SK-MEL-5 (cell line): ENCODE measurements around the gene ZC3HAV1. TPM values are rescaled to one million over a fixed set of nuclear protein-coding genes. Genes with fewer than 3 reads are reported as not detected.
A peak's percentile ranks its signal among the peaks of the same experiment; 100 is the strongest.
"Not testable (repeated sequence)": the region's sequence is repeated elsewhere in the genome, so short reads cannot be mapped to it uniquely, and the experiment has no call there.

ENCODE experiments used
- DNase-seq: peaks from one replicate; pipeline ENCODE4 v3.0.0-alpha.2; 2016; ENCODE audit warnings: low read depth, low spot score
- in situ Hi-C: cut with HindIII; loops from 2 replicates; pipeline ENCODE4 v1.10.0; 2016; ENCODE audit warnings: low sequenced_read_pairs, high pct_unique_total_duplicates, low pct_unique_long_range_greater_than_20kb
- polyA plus RNA-seq, 2 experiments: library from polyadenylated mRNA; depleted of rRNA; stranded (reverse); fragments of >200 nt; gene quantifications; 2 replicates each; pipeline ENCODE4 v1.2.3, GENCODE V29; 2015
- total RNA-seq: library from RNA; depleted of rRNA; stranded (reverse); fragments of >200 nt; shearing (Covaris generic); gene quantifications from 2 replicates; pipeline ENCODE4 v1.2.3, GENCODE V29; 2014; rRNA removed

The ZC3HAV1 gene
- total RNA-seq = 40.6 and 40.8 TPM in 2 replicates
- polyA plus RNA-seq (2015; cell fraction: cytosol; rRNA removed) = 37.7 and 47.2 TPM in 2 replicates
- 15.0 and 16.6 TPM in 2 replicates for polyA plus RNA-seq (2015; cell fraction: nucleus; rRNA removed)

DNA sequence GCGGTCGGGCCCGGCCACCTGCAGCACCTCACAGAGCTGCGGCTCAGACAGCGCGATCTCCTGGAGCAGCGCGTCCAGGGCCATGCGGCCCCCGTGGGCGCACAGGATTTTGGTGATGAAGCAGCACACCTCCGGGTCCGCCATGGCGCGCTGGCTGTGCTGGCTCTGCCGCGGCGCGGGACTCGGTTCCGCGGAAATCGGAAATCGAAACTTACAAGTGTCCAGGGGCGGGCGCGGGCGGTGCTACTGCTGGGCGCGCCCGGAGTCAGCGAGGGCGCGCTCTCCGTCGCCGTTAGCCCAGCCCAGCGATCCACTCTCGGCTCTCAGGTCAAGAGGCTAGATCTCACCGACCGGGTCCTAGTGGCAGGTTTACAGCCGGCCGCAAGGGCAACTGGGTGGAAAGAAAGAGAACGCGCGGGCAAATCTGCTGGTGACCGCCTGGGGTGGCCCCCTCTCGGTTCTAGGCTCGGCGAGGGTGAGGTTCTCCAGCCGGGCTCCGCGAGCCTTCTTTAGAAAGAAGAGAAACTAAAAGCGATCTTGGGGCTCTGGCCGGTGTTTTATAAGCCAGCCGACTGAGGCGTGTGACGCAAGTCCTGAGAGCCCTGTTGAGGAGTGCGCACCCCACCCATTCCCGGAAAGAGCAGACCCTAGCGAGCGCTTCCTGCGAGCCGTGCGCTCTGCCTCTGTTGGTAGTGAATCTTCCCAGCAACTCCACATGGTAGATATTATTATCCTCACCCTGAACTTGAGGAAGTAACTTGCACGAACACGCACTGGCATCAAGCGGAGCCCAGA lies at the start of gene ZC3HAV1:
Gene ZC3HAV1, minus strand, starts transcription at position 533 of the 795 bp plus-strand sequence. Its CDS starts 389 bp downstream, at position 144.
- peak; percentile 82 for DNase-seq
- in situ Hi-C loops = no loop called here

DNA sequence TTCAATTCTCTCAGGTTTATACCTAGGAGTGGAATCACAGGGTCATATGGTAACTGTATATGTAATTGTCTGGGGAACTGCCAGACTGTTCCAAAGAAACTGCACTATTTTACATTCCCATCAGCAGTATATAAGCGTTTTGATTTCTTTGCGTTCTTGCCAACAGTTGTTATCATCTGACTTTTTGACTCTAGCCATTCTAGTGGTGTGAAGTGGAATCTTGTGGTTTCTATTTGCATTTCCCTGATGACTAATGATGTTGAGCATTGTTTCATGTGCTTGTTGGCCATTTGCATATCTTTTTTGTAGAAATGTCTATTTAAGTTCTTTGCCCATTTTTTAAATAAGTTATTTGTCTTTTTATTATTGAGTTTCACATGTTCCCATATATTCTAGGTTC lies 44.3 kb upstream of the ZC3HAV1 start:
- in situ Hi-C loops = no loop called here
- DNase-seq = peak; percentile 47

DNA sequence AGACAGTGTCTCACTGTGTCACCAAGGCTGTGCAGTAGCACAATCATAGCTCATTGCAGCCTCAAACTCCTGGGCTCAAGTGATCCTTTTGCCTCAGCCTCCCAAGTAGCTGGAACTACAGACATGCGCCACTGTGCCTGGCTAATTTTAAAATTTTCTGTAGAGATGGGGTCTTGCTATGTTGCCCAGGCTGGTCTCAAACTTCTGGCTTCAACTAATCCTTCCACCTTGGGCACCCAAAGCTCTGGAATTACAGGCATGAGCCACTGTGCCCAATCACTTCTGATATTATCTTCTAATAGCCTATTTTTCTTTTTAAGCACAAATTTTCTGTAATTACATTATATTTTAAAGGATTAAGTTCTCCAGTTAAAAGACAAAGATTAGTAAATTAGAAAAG lies 42.6 kb upstream of the ZC3HAV1 start:
- in situ Hi-C loops = no loop called here
- DNase-seq = no peak

DNA sequence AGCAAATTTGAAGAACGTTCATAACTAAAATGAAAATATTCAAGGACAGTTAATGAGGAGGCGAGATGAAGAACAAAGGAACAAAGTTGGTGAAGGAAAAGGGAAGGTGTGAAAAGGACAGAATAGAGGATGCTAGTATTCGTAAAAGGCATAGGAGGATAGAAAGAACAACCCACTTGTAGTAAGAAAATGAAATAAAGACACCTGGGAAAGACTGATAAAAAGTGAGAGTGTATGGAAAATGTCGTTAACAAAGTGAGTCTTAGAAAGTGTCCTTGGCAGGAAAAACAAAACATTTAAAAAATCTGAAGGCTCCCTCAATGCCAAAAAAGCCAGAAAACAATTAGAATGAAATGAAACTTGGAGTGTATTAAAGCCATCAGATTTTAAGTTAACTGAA lies 29.6 kb upstream of the ZC3HAV1 start:
- DNase-seq = no peak
- in situ Hi-C loops = no loop called here

DNA sequence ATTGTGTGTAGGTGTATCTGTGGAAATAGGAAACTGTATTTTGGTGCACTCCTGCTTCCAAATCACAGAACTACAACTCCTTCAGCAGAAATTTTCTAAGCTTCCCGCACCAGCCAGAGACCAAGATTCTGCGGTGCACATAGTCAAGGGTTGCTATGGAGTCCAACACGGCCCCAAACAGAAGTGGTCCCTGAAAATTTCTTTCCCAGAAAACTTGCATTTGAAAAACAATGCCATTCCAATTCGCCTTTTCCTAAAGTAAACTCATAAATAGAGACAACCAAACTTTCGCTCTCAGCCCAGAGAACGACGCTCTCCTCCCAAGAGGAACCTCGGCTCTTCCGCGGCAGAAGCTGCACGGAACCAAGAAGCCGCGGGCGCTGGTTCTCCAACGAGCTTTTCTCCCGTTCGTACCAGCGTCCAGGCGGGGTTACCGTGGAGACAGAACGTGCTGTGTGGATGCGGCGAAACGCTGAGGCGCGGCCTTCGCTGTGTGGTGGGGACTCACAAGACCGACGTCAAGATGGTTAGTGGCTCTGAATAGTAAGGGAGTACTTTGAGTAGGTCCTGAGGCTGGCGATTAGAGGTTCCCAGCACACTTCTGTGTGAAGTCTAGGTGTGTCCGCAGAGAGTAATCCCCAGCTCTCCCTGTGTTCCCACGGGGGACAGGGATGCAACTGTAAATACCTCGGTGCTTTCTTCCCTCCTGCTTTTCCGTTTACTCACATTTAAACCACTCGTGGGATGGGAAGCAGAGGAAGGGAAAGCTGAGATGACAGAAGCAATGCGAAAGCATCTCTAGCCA lies 24.0 kb upstream of the ZC3HAV1 start:
- peak; percentile 90 for DNase-seq
- in situ Hi-C loops = no loop called here

DNA sequence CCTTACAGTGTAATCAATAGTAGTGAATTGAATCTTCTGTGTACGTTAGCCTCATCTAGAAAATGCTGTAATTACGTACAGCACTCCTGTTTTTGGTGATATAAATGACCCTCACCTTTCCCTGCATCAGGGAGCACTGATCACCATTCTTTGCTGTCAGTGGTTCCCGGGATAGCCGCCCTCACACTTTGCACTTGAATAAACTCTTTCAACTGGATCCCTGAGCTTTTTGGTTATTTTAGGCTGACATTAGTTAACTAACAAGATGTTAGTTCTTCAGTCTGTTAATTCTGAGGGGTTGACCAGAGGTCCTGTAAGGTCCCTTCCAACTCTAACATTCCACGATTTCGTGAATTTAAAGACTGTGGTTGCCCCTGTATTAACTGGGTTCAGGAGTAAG lies 23.4 kb upstream of the ZC3HAV1 start:
- DNase-seq = no peak
- in situ Hi-C loops = no loop called here

DNA sequence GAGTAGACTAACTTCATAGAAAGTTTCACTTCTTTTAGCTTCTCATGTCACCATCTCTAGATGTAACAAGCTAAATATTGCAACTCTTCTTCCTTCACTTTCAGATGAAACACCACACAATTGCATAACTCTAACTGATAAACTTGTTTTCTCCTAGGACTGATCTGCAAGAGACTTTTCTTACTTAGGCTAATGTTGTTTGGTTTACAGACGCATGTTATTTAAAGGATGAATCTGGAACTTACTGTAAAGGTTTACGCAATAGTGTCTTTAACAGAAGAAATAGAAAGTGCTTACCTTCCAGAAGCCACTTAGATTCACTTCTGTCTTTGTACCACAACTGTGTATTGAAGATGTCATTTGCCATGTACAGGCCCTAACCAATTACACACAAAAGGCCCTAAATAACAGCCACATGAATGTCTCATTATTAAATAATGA lies 22.1 kb upstream of the ZC3HAV1 start:
- no peak for DNase-seq
- in situ Hi-C loops = no loop called here

DNA sequence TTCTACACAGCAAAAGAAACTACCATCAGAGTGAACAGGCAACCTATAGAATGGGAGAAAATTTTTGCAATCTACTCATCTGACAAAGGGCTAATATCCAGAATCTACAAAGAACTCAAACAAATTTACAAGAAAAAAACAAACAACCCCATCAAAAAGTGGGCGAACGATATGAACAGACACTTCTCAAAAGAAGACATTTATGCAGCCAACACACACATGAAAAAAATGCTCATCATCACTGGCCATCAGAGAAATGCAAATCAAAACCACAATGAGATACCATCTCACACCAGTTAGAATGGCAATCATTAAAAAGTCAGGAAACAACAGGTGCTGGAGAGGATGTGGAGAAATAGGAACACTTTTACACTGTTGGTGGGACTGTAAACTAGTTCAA lies 20.3 kb upstream of the ZC3HAV1 start:
- in situ Hi-C loops, DNase-seq: not testable (repeated sequence)

DNA sequence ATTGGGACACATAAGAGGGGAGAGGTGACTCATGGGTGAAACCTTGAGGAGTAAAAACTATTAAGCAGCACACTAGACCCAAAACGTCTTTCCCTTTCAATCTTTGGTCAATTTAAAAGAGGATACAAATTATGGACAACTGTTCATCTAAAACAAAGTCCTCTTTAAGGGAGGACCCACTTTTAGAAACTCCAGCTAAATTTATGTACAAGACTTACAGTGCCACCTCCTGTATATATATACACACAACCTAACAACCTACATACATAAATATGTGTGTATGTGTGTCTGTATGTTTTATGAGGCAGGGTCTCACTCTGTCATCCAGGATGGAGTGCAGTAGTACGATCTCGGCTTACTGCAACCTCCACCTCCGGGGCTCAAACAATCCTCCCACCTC lies 18.1 kb upstream of the ZC3HAV1 start:
- in situ Hi-C loops = no loop called here
- DNase-seq = peak; percentile 47

DNA sequence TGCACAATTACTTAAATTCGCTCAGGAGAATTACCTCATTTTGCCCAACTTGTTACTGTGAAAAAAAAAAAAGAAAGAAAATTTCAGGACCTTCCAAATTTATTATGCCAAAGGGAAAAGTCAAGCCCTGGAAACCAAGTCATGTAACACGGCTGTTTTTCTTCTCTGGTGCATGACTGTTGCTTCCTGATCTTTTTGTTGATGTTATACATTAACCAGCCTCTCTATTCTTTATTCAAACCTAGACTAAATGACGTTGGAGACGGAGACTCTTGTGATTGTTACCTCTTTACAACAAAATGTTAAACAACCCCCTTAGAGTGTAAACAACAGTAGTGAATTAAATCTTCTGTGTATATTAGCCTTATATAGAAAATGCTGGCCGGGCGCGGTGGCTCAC lies 16.1 kb upstream of the ZC3HAV1 start:
- no peak for DNase-seq
- in situ Hi-C loops = no loop called here

DNA sequence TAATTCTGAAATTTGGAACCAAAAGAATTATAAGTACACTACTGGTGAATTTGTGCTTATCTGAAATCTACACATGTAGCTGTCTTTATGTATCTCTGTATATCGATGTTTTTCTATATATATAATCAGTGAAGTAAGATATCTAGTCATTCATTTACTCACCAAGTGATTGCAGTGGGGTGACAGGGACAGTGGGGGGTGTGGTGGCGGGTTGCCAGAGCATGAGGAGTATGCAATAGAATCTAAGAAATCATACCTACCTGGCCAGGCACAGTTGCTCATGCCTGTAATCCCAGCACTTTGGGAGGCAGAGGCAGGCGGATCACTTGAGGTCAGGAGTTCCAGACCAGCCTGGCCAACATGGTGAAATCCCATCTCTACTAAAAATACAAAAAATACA lies 15.5 kb upstream of the ZC3HAV1 start:
- in situ Hi-C loops, DNase-seq: not testable (repeated sequence)

DNA sequence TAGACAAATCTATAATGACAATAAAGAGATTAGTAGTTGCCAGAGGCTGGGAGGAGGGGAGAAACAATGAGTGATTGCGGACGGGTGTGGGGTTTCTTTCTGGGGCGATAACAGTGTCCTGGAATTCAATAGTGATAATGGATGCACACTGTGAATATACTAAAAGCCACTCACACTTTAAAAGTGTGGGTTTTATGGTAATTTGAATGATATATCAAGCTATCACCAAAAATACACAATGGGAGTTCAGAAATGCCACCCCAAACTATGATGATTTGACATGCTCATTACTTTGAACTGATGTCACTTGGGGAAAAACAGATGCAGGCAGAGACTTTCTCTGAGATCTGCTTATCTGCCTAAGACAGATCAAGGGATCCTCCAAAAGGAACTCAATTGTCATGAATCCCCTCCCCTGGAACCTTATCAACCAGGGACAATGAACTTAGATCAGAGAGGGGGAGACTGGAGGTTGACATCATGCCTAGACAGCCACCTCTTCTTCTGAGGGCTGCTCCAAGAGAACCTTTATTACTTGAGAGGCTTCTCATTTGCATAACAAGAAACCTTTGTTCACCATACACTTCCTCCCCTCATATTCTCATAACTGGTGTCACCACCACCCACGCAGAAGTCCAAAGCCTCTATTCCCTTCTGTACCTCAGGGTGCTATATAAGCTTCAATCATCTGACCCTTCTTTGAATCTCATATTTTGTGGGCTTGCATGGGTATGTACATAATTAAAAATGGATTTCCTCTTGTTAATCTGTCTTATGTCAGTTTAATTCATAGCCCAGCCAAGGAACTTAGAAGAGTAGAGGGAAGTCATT lies 14.8 kb upstream of the ZC3HAV1 start:
- DNase-seq = no peak
- in situ Hi-C loops = no loop called here

DNA sequence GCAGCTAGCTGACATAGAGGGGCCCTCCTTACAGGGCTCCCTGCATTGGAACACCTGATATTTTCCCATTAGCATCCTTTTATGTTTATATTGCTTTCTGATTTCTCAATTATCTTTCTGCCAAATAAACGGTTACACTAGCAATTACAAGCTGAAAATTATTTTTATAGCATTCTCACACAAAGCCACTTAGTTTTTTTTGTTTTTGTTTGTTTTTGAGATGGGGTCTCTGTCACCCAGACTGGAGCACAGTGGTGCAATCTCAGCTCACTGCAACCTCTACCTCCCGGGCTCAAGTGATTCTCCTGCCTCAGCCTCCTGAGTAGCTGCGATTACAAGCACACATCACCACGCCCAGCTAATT lies 9.9 kb upstream of the ZC3HAV1 start:
- in situ Hi-C loops = no loop called here

DNA sequence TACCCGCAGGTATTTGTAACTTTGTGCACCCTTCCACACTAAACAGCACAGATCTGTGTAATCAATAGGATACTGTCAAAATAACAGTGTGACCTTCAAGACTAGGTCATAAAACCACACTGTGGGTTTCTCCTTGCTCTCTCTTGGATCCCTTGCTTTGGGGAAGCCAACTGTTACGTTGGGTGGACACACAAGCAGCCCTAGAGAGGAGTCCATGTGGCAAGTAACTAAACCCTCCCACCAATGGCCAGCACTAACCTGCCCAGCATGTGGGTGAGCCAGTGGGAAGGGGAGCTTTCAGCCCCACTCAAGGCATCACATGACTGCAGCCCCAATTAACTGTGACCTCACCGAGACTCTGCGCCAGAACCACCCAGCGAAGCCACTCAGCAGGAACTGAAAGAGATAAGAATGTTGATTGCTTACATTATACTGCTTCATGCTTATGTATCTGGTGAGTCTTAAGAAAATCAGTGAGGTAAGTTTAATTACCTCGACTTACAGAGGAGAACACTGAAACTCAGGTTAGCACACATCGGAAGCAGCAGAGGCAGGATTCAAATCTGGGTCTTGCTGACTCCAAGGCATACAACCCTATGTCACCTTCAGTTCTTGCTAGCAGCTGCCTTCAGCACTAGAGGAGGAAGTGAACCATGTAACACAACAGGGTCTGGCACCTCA lies 9.4 kb upstream of the ZC3HAV1 start:
- no peak for DNase-seq
- in situ Hi-C loops = no loop called here

More for the DNA sequence above, 9.9 kb upstream of the ZC3HAV1 start:
- no peak for DNase-seq

DNA sequence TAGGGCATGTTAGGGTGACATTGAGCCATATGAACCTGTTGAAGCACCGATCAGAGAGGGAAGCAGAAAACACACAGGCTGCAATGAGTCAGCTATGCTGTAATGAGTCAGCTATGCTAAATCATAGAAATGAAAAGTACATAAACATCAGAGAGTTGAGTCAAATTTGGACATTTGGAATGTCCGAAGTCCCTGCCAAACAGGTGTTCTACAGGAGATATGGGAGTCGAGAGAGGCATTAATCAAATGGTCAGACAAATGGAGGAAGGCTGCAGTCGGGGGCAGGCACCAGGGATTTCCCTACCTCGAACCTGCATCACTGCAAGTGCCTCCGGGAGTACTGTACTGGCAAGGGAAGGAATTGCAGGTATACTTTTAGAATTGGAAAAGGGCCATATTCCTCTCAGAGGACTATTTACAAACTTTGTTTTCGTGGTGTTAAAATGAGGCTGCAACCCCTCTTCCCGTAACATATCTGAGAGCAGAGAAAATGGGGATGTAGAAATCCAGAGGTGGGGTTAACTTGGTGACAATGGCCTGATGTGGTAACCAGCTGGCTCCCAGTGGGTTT lies 8.8 kb upstream of the ZC3HAV1 start:
- in situ Hi-C loops = no loop called here
- DNase-seq = no peak

DNA sequence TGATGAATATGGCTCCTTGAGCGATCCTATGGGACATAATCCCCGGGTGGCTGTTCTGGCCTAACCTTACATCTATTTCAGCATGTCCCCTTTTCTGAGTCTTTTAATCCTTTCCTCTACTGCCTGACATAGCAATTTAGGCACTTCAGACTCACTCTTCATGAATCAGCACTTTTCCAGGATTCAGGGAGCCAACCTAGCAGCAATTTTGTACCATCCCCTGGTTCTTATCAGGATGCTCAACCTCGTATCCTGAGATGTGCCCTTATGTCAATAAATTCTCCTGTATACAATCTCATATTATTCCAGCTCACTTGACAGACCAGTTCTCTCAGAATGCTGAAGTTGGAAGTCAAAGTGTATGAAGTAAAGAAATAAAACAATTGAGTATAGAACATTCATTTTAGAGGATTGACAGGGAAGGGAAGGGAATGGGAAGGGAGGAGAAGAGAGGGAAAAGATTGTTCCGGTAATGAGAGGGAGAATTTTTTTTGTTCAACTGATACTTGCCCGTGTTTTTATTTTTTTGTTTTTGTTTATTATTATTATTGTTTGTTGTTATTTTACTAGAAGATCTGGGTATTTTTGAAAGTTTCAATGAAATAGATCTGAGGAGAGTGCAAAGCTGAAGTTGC lies 8.2 kb upstream of the ZC3HAV1 start:
- in situ Hi-C loops = no loop called here
- DNase-seq = no peak

DNA sequence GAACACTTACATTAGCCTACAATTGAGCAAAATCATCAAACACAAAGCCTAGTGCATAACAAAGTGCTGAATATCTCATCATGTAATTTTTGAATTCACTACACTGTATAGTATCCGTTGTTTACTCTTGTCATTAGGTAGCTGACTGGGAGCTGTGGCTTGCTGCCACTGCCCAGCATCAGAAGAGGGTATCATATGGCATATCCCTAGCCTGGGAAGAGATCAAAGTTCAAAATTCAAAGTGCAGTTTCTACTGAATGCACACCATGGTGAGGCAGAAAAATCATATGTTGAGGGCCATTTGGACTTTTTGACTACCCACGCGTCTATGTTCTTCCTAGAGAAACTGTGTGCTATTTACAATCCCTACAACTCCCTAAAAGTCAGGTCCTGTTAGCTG lies 7.5 kb upstream of the ZC3HAV1 start:
- no peak for DNase-seq
- in situ Hi-C loops = no loop called here
